B cell (primary cell): Measurements from ENCODE around the gene SNX6. TPM values are rescaled to one million over a fixed set of nuclear protein-coding genes. Genes with fewer than 3 reads are reported as not detected.

Experiments
- polyA plus RNA-seq: library from polyadenylated mRNA; depleted of rRNA; stranded (reverse); fragments of >200 nt; gene quantifications from 2 replicates; pipeline ENCODE4 v1.2.3, GENCODE V29; 2012
- small RNA-seq: library from RNA; depleted of rRNA; stranded (forward); fragments of <200 nt; gene quantifications from one replicate; pipeline ENCODE3, GENCODE V24; 2012; ENCODE audit warnings: low replicate concordance, low read depth; ENCODE audit not compliant: insufficient read length
- total RNA-seq, 2 donors: library from RNA; stranded (reverse); fragments of 120-200 nt in 1 of 2; gene quantifications; 1 replicate in 1 of 2; 2 replicates in 1 of 2; pipeline versions ENCODE4 v1.2.3 to v1.2.4, GENCODE V29; 2013 to 2022

The SNX6 gene
- total and polyA plus RNA-seq, 2 donors (not counting 1 experiment from before 2014, with no cell fraction given) = 45.4 to 61.0 TPM

Small RNA genes within 50 kb of the gene (small RNA-seq; reads per million reads assigned to genes)
- not detected for gene RNU1-27P
- not detected for gene RNU1-28P
- not detected for gene RNU6-1261P

Other genes starting within 250 kb of the SNX6 start
- 6.4 and 6.9 TPM in 2 replicates for gene SPTSSA, start 167.9 kb downstream of the SNX6 start, total RNA-seq
- gene SPTSSA, start 167.9 kb downstream of the SNX6 start, polyA plus RNA-seq = 3.8 and 7.0 TPM in 2 replicates
- 54.8 and 58.0 TPM in 2 replicates for gene EAPP, start 90.4 kb downstream of the SNX6 start, total RNA-seq
- 36.2 and 80.5 TPM in 2 replicates for gene EAPP, start 90.4 kb downstream of the SNX6 start, polyA plus RNA-seq
- 21.9 and 25.2 TPM in 2 replicates for gene CFL2, start 84.4 kb upstream of the SNX6 start, total RNA-seq
- 9.6 and 13.9 TPM in 2 replicates for gene CFL2, start 84.4 kb upstream of the SNX6 start, polyA plus RNA-seq
- 36.8 and 41.7 TPM in 2 replicates for gene BAZ1A, start 245.2 kb upstream of the SNX6 start, total RNA-seq
- 18.8 and 26.4 TPM in 2 replicates for gene BAZ1A, start 245.2 kb upstream of the SNX6 start, polyA plus RNA-seq